ENCODE measurements around the gene MCM9.
"Not testable (repeated sequence)": the region's sequence is repeated elsewhere in the genome, so short reads cannot be mapped to it uniquely, and the experiment has no call there.

GRCh38 chr6:118868901-118869300, 66.1 kb downstream of the MCM9 start:
- not testable (repeated sequence) for TF ChIP-seq CTCF (conservative IDR thresholded peaks at IDR 0.05; ENCODE audit: low read depth, low read length); SMC3 (IDR thresholded peaks at IDR 0.05; ENCODE audit: low read depth, low read length); POLR2A (IDR thresholded peaks at IDR 0.05; ENCODE audit: low read depth, low read length); CEBPB (IDR thresholded peaks at IDR 0.05; ENCODE audit: low read depth, low read length); MAFK (IDR thresholded peaks at IDR 0.05; ENCODE audit: low read depth, low read length); MXI1 (IDR thresholded peaks at IDR 0.05; ENCODE audit: borderline replicate concordance, low read depth, low read length)

Data from IMR-90 (cell line).